HG02759 (cell line): ENCODE data around the gene POMT1.
"Not testable (repeated sequence)": the region's sequence is repeated elsewhere in the genome, so short reads cannot be mapped to it uniquely, and the experiment has no call there.

ENCODE experiments used
- ATAC-seq: cut with Tn5 transposase; IDR thresholded peaks from one replicate; pipeline ENCODE4 v1.9.1; 2021; ENCODE audit warnings: mild to moderate bottlenecking, moderate library complexity; ENCODE audit not compliant: unreplicated experiment

The POMT1 gene

GRCh38 chr9:131502781-131503625 is at the start of gene POMT1:
Gene POMT1, plus strand, starts transcription at chr9:131502918. Its CDS starts 1,301 bp downstream, at chr9:131504219.
- ATAC-seq: peak; percentile 91

DNA sequence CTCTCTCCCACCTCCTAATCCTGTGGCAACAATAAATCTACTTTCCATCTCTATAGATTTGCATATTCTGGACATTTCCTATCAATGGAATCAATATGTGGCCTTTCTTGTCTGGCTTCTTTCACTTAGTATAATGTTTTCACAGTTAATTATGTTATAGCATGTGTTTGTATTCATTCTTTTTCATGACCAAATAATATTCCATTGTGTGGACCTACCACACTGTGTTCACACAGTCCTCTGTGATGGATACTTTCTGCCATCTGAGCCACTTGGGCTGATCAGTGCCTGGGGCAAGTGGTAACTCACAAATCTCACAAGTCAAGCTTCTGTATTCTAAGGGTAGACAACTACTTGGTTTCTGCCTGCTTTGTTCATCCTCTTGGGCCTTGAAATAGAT is 48.7 kb upstream of the POMT1 start:
- no peak for ATAC-seq

DNA sequence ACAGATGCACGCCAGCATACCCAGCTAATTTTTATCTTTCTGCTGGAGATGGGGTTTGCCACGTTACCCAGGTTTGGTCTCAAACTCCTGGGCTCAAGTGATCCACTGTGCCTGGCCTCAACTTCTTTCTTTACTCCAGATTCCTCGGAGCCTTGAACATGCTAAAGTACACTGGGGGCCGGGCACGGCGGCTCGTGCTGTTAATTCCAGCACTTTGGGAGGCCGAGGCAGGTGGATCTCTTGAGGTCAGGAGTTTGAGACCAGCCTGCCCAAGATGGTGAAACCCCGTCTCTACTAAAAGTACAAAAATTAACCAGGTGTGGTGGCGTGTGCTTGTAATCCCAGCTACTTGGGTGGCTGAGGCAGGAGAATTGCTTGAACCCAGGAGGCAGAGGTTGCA is 47.1 kb upstream of the POMT1 start:
- ATAC-seq: not testable (repeated sequence)

- ATAC-seq: no peak
Measured at GRCh38 chr9:131457746-131458145, 45.0 kb upstream of the POMT1 start.

- ATAC-seq: no peak
Measured at GRCh38 chr9:131459056-131459455, 43.7 kb upstream of the POMT1 start.

GRCh38 chr9:131461166-131461565 is 41.6 kb upstream of the POMT1 start:
- no peak for ATAC-seq

DNA sequence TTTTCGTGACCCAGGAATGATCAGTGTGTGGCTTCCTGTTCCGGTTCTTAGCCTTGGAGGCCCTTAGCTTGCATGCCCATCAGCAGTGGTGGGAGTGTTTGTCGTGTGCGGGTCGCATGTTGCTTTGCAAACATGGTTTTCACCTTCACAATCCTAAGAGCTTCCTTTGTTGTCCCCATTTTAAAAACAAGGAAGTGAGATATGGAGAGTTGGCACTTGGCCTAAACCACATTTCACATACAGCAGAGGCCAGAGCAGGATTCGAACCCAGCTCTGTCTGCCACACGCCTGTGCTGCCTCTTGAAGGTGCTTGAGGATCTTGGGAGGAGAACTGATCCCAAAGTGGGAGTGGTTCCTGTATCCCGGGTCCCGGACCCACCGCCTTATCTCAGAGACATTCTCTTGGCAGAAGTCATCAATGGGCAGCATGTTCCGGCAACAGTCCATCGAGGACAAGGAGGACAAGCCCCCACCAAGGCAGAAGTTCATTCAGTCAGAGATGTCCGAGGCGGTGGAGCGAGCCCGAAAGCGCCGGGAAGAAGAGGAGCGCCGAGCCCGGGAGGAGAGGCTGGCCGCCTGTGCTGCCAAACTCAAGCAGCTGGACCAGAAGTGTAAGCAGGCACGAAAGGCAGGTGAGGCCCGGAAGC is 38.2 kb upstream of the POMT1 start:
- no peak for ATAC-seq

DNA sequence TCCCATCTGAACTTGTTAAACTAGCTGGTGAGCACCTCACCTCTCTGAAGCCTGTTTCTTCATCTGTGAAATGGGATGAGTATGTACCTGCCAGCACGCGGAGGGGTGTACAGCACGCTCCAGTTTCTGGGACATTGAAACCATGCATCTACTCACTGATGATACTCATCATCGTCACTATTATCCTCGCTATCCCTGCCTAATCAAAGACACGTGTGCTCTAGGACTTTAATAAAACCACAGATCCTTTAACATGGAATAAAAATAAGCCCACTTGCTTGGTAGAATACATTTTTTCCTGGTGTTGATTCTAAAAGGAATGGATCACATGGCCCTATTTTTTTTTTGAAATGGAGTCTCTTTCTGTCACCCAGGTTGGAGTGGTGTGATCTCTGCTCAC is 37.3 kb upstream of the POMT1 start:
- no peak for ATAC-seq

- ATAC-seq: no peak
Measured at GRCh38 chr9:131467214-131467935, 35.3 kb upstream of the POMT1 start.

- ATAC-seq: no peak
Measured at GRCh38 chr9:131468031-131468430, 34.7 kb upstream of the POMT1 start.

GRCh38 chr9:131469356-131469755 is 33.4 kb upstream of the POMT1 start:
- no peak for ATAC-seq

DNA sequence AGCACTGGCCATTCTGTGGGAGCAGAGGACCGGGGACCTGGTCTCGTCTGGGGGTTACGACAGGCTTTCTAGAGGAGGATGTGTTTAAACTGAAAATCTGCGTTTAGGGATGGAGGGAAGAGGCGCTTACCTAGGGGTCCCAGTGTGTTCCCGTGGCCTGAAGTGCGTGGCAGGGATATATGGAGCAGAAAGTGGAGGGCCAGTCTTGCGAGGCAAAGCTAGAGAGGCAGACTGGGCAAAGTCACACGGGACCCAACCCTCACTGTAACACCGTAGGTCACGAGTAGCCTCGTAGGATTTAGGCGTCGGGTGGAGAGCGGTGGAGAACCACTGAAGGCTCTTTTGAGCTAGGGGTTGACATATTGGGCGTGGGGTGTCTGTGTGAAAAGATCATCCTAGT is 32.8 kb upstream of the POMT1 start:
- no peak for ATAC-seq

DNA sequence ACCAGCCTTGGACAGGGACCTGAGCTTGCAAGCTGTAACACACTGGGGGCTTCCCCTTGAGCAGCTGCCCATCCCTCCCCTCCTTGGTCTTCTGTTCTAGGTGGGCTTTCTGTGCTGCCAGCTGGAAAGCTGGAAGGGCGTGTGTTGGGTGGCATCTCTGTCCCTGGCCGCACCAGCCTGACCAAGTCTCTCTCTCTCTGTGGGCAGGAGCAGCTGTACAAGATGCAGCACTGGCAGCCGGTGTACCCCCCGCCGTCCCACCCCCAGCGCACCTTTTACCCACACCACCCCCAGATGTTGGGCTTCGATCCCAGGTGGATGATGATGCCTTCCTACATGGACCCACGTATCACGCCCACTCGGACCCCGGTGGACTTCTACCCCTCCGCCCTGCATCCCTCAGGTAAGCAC is 32.1 kb upstream of the POMT1 start:
- no peak for ATAC-seq

DNA sequence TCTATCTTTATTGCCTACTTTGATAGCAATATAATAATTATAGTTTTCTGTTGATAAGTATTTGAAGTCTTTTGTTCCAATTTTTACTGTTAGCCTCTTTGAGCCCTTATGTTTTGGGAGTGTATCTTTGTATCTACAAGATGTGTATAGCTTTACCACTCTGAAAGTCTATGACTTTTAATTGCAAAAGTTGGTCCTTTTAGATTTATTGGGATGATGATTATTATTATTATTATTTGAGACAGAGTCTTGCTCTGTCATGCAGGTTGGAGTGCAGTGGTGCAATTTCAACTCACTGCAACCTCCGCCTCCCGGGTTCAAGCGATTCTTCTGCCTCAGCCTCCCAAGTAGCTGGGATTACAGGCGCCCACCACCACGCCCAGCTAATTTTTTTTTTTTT is 30.6 kb upstream of the POMT1 start:
- not testable (repeated sequence) for ATAC-seq

DNA sequence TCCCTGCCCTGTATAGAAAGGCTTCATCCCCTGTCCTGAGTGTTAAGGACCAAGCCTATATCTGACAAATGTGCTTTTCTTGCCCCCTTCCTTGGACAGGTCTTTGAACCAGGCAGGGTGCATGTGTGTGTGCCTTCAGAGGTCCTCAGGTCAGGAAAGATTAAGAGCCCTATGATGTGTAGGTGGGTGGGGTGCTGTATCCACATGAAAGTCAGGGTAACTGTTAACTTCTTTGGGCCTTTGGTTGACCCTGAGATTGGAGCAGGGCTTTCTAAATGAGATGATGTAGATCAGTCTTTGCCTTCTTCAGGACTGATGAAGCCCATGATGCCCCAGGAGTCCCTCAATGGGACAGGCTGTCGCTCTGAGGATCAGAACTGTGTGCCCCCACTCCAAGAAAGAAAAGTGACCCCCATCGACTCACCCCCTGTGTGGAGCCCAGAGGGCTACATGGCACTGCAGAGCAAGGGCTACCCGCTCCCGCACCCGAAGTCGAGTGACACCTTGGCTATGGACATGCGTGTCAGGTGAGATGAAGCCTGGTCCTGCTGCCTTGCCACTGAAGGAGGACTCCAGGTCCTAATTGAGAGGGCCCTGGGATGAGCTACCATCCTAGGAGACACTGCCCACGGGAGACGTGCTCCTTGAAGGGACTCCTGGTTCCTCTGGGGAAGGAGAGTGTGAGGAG is 29.4 kb upstream of the POMT1 start:
- no peak for ATAC-seq

DNA sequence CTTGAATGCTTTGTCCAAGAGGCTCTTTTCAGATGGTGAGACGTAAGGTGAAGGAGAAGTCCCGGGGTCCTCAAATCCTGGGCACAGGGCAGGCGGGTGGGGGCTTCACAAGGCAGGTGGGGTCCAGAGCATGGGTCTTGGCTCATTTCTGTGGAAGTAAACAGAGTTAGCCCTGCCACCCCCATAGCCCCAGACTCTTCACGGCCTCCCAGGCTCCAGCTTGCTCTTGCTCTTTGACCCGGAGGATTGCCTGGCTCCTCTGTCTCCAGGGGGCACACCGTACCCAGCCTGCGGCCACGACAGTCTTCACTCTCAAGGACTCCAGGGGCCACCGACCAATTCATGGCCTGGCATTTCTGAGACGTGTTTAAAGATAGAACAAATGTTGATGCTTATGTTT is 28.8 kb upstream of the POMT1 start:
- ATAC-seq: no peak

DNA sequence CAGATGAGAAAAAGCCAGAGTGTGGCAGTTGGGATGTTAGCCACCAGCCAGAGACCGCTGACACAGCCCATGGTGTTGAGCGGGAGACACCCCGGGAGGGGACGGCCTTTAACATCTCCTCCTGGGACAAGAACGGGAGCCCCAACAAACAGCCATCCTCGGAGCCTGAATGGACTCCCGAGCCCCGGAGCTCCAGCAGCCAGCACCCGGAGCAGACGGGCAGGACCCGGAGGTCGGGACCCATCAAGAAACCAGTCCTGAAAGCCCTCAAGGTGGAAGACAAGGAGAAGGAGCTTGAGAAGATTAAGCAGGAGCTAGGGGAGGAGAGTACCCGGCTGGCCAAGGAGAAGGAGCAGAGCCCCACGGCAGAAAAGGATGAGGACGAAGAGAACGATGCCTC is 28.0 kb upstream of the POMT1 start:
- ATAC-seq: no peak

GRCh38 chr9:131475111-131475955 is 27.4 kb upstream of the POMT1 start:
- ATAC-seq: no peak

- ATAC-seq: no peak
Measured at GRCh38 chr9:131475956-131476776, 26.6 kb upstream of the POMT1 start.
